PFSK-1 (cell line): ENCODE measurements around the gene TNNC1.

Source experiments
- FOXP2 ChIP-seq: optimal IDR thresholded peaks from 2 replicates; pipeline ENCODE3; 2011; ENCODE audit warnings: borderline replicate concordance, control low read depth, inconsistent platforms; ENCODE audit not compliant: insufficient read depth; ENCODE audit errors: extremely low read length, extremely low read depth
- POLR2AphosphoS5 ChIP-seq: IDR thresholded peaks from 2 replicates; pipeline ENCODE4 v1.6.1; 2012; ENCODE audit warnings: low read depth, mild to moderate bottlenecking, control low read depth, low read length, moderate library complexity
- REST ChIP-seq, 2 experiments: IDR thresholded peaks; 2 replicates each; pipeline versions ENCODE4 v1.6.1 to v1.8.0; 2011 to 2012; ENCODE audit warnings: low read depth in 2 of 2, low read length in 2 of 2, control low read depth in 1 of 2, inconsistent platforms in 1 of 2, mild to moderate bottlenecking in 1 of 2, moderate library complexity in 1 of 2; ENCODE audit not compliant: insufficient read depth in 1 of 2
- SIN3A ChIP-seq: IDR thresholded peaks from 2 replicates; pipeline ENCODE4 v1.6.1; 2012; ENCODE audit warnings: mild to moderate bottlenecking, low read length, moderate library complexity, borderline replicate concordance; ENCODE audit not compliant: insufficient read depth
- TAF1 ChIP-seq: IDR thresholded peaks from 2 replicates; pipeline ENCODE4 v1.6.1; 2012; ENCODE audit warnings: low read length, control low read depth, borderline replicate concordance; ENCODE audit not compliant: insufficient read depth

DNA sequence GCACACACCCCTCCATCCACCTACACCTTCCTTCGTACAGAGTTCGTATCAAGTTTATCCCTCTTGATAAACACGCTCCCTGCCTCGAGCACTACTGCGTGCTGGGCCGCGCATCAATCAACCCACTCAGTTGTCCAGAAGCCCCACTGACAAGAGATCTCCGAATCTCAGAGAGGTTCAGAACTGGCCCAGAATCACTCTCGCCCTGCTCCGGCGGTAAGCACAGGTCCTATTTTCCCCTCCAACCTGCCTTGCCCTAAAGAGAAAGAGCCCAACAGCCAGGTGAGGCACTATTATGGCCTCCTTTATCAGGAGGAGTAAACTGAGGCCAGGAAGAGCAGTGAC, 1.1 kb upstream of the TNNC1 start:
- TF ChIP-seq POLR2AphosphoS5 = no peak
- TF ChIP-seq REST (IDR thresholded peaks at IDR 0.05; ENCODE audit: insufficient read depth in 1 of 2, low read depth in 2 of 2, low read length in 2 of 2) = no peak
- no peak for TF ChIP-seq TAF1
- no peak for TF ChIP-seq SIN3A
- TF ChIP-seq FOXP2 = no peak
